Measurements from ENCODE around the gene REN. TPM values are rescaled to one million over a fixed set of nuclear protein-coding genes. Genes with fewer than 3 reads are reported as not detected.

Gene REN
- total and polyA plus RNA-seq, 2 of the 8 experiments (the other 6 are each of a cell fraction or from before 2014, with no cell fraction given): 0.05 TPM; not detected in 1

DNA sequence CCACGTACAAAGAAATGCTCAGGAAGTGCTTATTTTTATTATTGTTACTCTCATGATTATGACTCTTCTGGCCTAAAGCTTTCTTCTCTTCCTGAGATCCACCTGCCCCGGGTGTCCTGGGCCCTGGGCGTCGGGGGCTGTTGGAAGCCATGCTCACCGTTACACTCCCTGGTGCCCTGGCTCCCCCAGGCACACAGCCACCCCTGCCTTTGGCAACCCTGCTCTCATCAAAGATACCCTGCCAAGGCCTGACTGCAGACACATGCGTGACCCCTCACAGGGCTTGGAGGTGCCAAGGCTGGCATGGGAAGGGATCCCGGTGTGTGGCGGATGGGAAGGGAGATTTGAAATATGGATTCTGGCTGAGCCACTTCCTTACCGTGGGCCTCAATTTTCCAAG, 33.4 kb upstream of the REN start:
- no peaks in the 10 kb centered on the region for H3K79me2 ChIP-seq (ENCODE audit: control insufficient read depth in 1 of 2, insufficient read depth in 2 of 2, low read length in 2 of 2)
- TF ChIP-seq HDAC2 (IDR thresholded peaks at IDR 0.05; ENCODE audit: borderline replicate concordance in 1 of 2, low read depth in 2 of 2, low read length in 2 of 2) (no peak), CBX5 (IDR thresholded peaks at IDR 0.05; ENCODE audit: low read depth, low read length) (no peak), SP2 (IDR thresholded peaks at IDR 0.05; ENCODE audit: low read length) (no peak), SUZ12 (IDR thresholded peaks at IDR 0.05; ENCODE audit: low read length) (no peak), NANOG (IDR thresholded peaks at IDR 0.05; ENCODE audit: insufficient read depth, low read depth, low read length, poor library complexity, severe bottlenecking) (no peak), RXRA (IDR thresholded peaks at IDR 0.05; ENCODE audit: insufficient read depth, low read depth, low read length) (no peak), TEAD4 (IDR thresholded peaks at IDR 0.05; ENCODE audit: low read depth, low read length) (no peak), GABPA (IDR thresholded peaks at IDR 0.05; ENCODE audit: borderline replicate concordance, insufficient read depth, low read length) (no peak), SP4 (IDR thresholded peaks at IDR 0.05; ENCODE audit: low read length) (no peak), YY1 (IDR thresholded peaks at IDR 0.05; ENCODE audit: low read depth, low read length) (no peak), POLR2AphosphoS5 (IDR thresholded peaks at IDR 0.05; ENCODE audit: low read depth, low read length) (no peak), CHD1 (IDR thresholded peaks at IDR 0.05; ENCODE audit: low read depth, low read length) (no peak), SIX5 (IDR thresholded peaks at IDR 0.05; ENCODE audit: low read depth, low read length) (no peak)
- TF ChIP-seq, protein P1, sequence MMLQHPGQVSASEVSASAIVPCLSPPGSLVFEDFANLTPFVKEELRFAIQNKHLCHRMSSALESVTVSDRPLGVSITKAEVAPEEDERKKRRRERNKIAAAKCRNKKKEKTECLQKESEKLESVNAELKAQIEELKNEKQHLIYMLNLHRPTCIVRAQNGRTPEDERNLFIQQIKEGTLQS (IDR thresholded peaks at IDR 0.05; ENCODE audit: insufficient read depth, low read depth, low read length): no peak
- no peaks in the 10 kb centered on the region; a peak in 1 of 8 replicates for H3K36me3 ChIP-seq (ENCODE audit: control insufficient read depth in 2 of 4, insufficient read depth in 4 of 4, low read length in 3 of 4)
- H3K79me1 ChIP-seq (ENCODE audit: low read depth, low read length): peaks cover 5% of the 10 kb centered on the region
- H3K14ac ChIP-seq (ENCODE audit: insufficient read length): no peak overlapping the region
- ChIA-PET POLR2A (ENCODE audit: partially characterized antibody) (interaction anchor here (1.8 kb wide), 1 partner anchor 10 kb away, joined by 10 read pairs; no protein-coding TSS in a partner anchor), CTCF (ENCODE audit: partially characterized antibody) (interaction anchor here (1.1 to 12.6 kb wide), 8 partner anchors 10 to 171 kb away, joined by 4 to 360 read pairs (median 14); partner anchors contain the start of genes ETNK2, GOLT1A, PLEKHA6 and REN)
- no peak overlapping the region for H3K23ac ChIP-seq (ENCODE audit: insufficient read length)
- FAIRE-seq (no peak), DNase-seq (ENCODE audit: low read depth in 1 of 2, low spot score in 2 of 2) (no peak)
- H3K4me2 ChIP-seq (ENCODE audit: insufficient read depth in 1 of 2, low read depth in 2 of 2, low read length in 2 of 2): no peak overlapping the region
- H2AK5ac ChIP-seq (ENCODE audit: low read depth, low read length): no peak overlapping the region
- no peak overlapping the region for H3K18ac ChIP-seq (ENCODE audit: extremely low read depth, low read length)
- H3K9me3 ChIP-seq (ENCODE audit: insufficient read depth in 2 of 2, low read depth in 1 of 2, low read length in 1 of 2): no peaks in the 10 kb centered on the region
- peaks cover 0 to 5% (median 0%) of the 10 kb centered on the region in 4 experiments; a peak in 3 of 7 replicates for H3K4me1 ChIP-seq (replicated peaks in 1 of 4; ENCODE audit: control insufficient read depth in 3 of 4, insufficient read depth in 4 of 4, low read length in 3 of 4)
- H3K4me3 ChIP-seq (ENCODE audit: extremely low read depth in 1 of 4, insufficient read depth in 2 of 4, low read depth in 3 of 4, low read length in 4 of 4): no peak overlapping the region
- no peak overlapping the region for H2AFZ ChIP-seq (ENCODE audit: low read length)
- H4K8ac ChIP-seq (ENCODE audit: extremely low read depth, insufficient read depth, low read length): no peak overlapping the region
- H2BK20ac ChIP-seq (ENCODE audit: low read length): no peak overlapping the region
- no peak overlapping the region for H2BK12ac ChIP-seq (ENCODE audit: low read depth, low read length)
- peaks cover 0 to 6% of the 10 kb centered on the region in 2 experiments for H4K20me1 ChIP-seq (replicated peaks in 1 of 2; ENCODE audit: control insufficient read depth in 1 of 2, insufficient read depth in 2 of 2, low read length in 2 of 2)
- H2BK120ac ChIP-seq (replicated peaks; ENCODE audit: low read depth, low read length): no peak overlapping the region
- no peak overlapping the region for H3K56ac ChIP-seq (replicated peaks; ENCODE audit: insufficient read length, low read depth, low read length)
- H2BK5ac ChIP-seq (ENCODE audit: low read depth, low read length): no peak overlapping the region
- H2BK15ac ChIP-seq (ENCODE audit: low read length): no peak overlapping the region
- no peak overlapping the region for H3K4ac ChIP-seq (replicated peaks; ENCODE audit: insufficient read length, low read depth, low read length)
- H4K91ac ChIP-seq (replicated peaks; ENCODE audit: insufficient read length, low read length): no peak overlapping the region
- H4K5ac ChIP-seq (ENCODE audit: insufficient read length, low read depth, low read length): no peak overlapping the region
- no peaks in the 10 kb centered on the region for H3K27me3 ChIP-seq (replicated peaks in 1 of 4; ENCODE audit: control insufficient read depth in 3 of 4, extremely low read depth in 1 of 4, insufficient read depth in 3 of 4, low read length in 3 of 4)
- no peak overlapping the region for H3K9ac ChIP-seq (replicated peaks in 1 of 4; ENCODE audit: extremely low read depth in 1 of 4, low read depth in 3 of 4, low read length in 3 of 4)
- no peak overlapping the region for H3K27ac ChIP-seq (ENCODE audit: low read depth, low read length)
- H3K23me2 ChIP-seq (ENCODE audit: low read depth, low read length): peaks cover 7% of the 10 kb centered on the region
- WGBS, 2 experiments (ENCODE audit: extremely low coverage in 1 of 2, insufficient coverage in 1 of 2, insufficient read length in 1 of 2, insufficient replicate concordance in 2 of 2, low coverage in 1 of 2, low lambda C conversion rate in 2 of 2, missing lambda C conversion rate in 1 of 2): 86% methylated on average over 9 of the region's 9 CpGs; no CpG with 5 or more reads in 1 of the 2 experiments
